ENCODE results near the gene WDR70.
"Not testable (repeated sequence)": the region's sequence is repeated elsewhere in the genome, so short reads cannot be mapped to it uniquely, and the experiment has no call there.

Gene WDR70

DNA sequence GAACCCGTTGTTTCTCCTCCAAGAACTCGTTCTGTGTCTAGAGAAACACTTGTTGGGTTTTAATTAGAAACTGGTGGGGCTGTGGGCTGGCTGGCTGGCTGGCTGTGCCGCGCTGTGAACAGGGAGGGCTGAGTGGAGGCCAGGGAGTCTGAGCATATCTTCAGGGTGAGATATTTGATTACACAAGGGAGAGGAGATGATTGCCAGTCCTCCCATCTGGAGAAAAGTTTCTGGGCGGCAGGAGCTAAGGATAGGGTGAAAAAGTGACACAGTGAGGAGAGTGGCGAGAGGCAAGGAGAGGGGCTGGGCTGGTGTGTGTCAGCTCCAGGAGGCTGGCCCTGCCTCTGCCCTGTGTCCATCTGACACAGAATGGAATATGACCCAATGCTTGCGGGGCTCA is 397.7 kb downstream of the WDR70 start:
- Histone ChIP-seq H3K9me3 (ENCODE audit: control insufficient read depth in 2 of 2, low read length in 2 of 2) (peaks cover 2% of the 10 kb centered on the region in 2 donors), H3K27ac (ENCODE audit: low read depth in 2 of 2, low read length in 2 of 2) (peak overlapping the region in 1 of 2 donors; percentile 5), H3K27me3 (ENCODE audit: control insufficient read depth in 2 of 2, insufficient read depth in 2 of 2, low read length in 2 of 2) (no peaks in the 10 kb centered on the region), H3K4me3 (ENCODE audit: low read length in 2 of 2) (no peak overlapping the region), H3K36me3 (ENCODE audit: control insufficient read depth in 2 of 2, insufficient read depth in 2 of 2, low read length in 2 of 2) (no peaks in the 10 kb centered on the region), H3K4me1 (ENCODE audit: control insufficient read depth in 2 of 2, insufficient read depth in 2 of 2, low read length in 2 of 2) (no peaks in the 10 kb centered on the region), H3K9ac (ENCODE audit: low read depth in 1 of 2, low read length in 2 of 2) (no peak overlapping the region)

DNA sequence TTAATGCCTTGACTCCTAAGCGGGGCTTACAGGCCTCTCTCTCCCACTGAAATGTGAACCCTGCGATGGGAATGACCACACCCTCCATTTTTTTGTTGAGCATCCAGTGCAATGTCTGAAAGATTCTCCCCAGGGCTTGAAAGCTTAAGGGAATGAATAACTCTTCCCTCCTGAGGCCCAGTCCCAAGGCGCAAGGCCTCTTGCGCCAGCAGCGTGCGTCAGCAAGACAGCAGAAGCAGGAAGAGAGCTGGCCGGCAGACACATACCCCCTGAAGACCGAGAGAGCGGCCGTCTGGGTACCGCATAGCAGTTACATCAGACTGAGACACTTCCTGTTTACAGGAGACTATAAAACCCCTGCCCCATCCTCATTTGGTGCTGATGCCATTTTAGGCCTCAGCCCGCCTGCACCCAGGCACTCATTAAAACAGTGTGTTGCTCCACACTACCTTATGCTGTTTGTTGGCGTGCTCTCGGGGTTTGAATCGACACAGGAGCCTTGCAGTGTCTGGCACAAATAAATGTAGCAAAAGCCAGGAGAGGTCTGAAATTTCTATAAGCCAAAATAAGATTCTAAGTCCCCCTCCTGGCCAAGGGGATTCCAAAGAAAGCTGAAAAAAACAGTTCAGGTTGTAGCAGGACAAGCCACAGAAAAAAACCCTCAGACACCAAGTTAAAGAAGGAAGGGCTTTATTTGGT is 398.5 kb downstream of the WDR70 start:
- Histone ChIP-seq H3K9me3 (ENCODE audit: control insufficient read depth in 2 of 2, low read length in 2 of 2) (peaks cover 2% of the 10 kb centered on the region in 2 donors), H3K4me1 (ENCODE audit: control insufficient read depth in 2 of 2, insufficient read depth in 2 of 2, low read length in 2 of 2) (no peaks in the 10 kb centered on the region), H3K4me3 (ENCODE audit: low read length in 2 of 2) (no peak overlapping the region), H3K27ac (ENCODE audit: low read depth in 2 of 2, low read length in 2 of 2) (peak overlapping the region in 1 of 2 donors; percentile 5), H3K36me3 (ENCODE audit: control insufficient read depth in 2 of 2, insufficient read depth in 2 of 2, low read length in 2 of 2) (no peaks in the 10 kb centered on the region), H3K27me3 (ENCODE audit: control insufficient read depth in 2 of 2, insufficient read depth in 2 of 2, low read length in 2 of 2) (no peaks in the 10 kb centered on the region), H3K9ac (ENCODE audit: low read depth in 1 of 2, low read length in 2 of 2) (no peak overlapping the region)

DNA sequence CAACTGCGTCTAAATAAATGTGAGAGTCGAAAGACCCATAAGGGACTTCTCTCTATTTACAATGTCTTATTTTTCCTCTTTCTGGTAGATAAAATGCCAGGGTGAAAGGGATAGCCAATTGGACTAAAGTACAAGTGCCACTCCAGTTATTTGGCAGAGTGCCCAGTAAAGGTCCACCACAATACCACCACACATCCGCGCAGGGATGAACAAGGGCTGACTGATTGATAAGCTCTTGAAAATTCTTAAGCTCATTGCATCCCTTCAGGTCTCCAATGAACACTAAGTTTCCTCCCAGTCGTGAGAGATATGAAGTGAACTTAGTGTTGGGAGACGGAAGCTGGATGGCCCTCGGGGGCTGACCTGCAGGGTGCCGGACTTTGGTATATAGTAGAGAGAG is 402.3 kb downstream of the WDR70 start:
- not testable (repeated sequence) for H3K4me3 ChIP-seq (ENCODE audit: low read length in 2 of 2); H3K36me3 ChIP-seq (ENCODE audit: control insufficient read depth in 2 of 2, insufficient read depth in 2 of 2, low read length in 2 of 2); H3K27ac ChIP-seq (ENCODE audit: low read depth in 2 of 2, low read length in 2 of 2); H3K9ac ChIP-seq (ENCODE audit: low read depth in 1 of 2, low read length in 2 of 2); H3K9me3 ChIP-seq (ENCODE audit: control insufficient read depth in 2 of 2, low read length in 2 of 2); H3K27me3 ChIP-seq (ENCODE audit: control insufficient read depth in 2 of 2, insufficient read depth in 2 of 2, low read length in 2 of 2); H3K4me1 ChIP-seq (ENCODE audit: control insufficient read depth in 2 of 2, insufficient read depth in 2 of 2, low read length in 2 of 2)

DNA sequence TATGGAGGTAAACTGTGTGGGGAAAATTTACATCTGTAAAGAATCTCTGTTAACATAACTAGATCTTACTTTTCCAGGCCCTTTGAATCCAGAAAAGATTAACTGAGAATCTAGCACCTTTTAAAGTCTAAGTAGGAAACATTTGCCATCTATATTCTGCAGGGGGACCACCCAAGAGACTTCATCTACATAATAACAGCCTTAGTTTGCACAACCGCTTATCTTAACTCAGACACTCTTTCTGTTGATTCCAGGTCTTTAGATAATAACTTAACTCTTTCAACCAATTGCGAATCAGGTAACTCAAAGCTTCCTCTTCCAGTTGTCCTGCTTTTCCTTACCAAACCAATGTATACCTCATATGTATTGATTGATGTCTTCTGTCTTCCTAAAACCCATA is 407.3 kb downstream of the WDR70 start:
- H3K4me3 ChIP-seq (ENCODE audit: low read length in 2 of 2) = no peak overlapping the region
- no peaks in the 10 kb centered on the region for H3K4me1 ChIP-seq (ENCODE audit: control insufficient read depth in 2 of 2, insufficient read depth in 2 of 2, low read length in 2 of 2)
- no peak overlapping the region for H3K9ac ChIP-seq (ENCODE audit: low read depth in 1 of 2, low read length in 2 of 2)
- no peaks in the 10 kb centered on the region for H3K9me3 ChIP-seq (ENCODE audit: control insufficient read depth in 2 of 2, low read length in 2 of 2)
- H3K27ac ChIP-seq (ENCODE audit: low read depth in 2 of 2, low read length in 2 of 2) = no peak overlapping the region
- H3K36me3 ChIP-seq (ENCODE audit: control insufficient read depth in 2 of 2, insufficient read depth in 2 of 2, low read length in 2 of 2) = no peaks in the 10 kb centered on the region
- no peaks in the 10 kb centered on the region for H3K27me3 ChIP-seq (ENCODE audit: control insufficient read depth in 2 of 2, insufficient read depth in 2 of 2, low read length in 2 of 2)

DNA sequence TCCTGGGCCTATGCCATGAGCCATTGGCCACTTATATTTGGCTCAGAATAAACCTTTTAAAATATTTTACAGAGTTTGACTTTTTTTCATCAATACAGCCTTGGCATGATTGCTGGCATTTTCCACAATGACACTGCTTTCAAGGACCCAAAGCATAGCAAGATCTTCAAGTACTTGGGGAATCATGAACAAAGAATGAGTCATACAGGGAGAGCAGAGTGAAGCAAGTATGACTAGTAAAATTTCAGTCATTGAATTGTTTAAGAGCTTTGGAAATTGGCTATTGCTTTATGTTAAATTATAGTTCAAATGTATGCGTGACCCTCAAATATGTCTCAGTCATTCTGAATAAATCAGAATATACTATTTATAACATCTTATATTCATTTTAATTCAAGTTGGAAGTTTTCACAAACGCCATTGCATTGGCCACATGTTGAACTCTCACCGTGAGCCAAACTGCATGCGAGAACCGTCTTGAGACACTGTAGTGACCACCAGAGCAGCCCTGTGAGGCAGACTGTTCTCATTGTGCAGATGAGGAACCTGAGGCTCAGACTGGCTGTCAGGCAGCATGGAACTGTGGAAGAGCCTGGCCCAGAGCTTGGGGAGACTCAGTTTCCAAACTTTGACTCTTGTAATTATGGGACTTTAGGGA is 407.9 kb downstream of the WDR70 start:
- H3K9ac ChIP-seq (ENCODE audit: low read depth in 1 of 2, low read length in 2 of 2) = no peak overlapping the region
- no peaks in the 10 kb centered on the region for H3K9me3 ChIP-seq (ENCODE audit: control insufficient read depth in 2 of 2, low read length in 2 of 2)
- no peak overlapping the region for H3K4me3 ChIP-seq (ENCODE audit: low read length in 2 of 2)
- H3K4me1 ChIP-seq (ENCODE audit: control insufficient read depth in 2 of 2, insufficient read depth in 2 of 2, low read length in 2 of 2) = no peaks in the 10 kb centered on the region
- no peaks in the 10 kb centered on the region for H3K27me3 ChIP-seq (ENCODE audit: control insufficient read depth in 2 of 2, insufficient read depth in 2 of 2, low read length in 2 of 2)
- H3K36me3 ChIP-seq (ENCODE audit: control insufficient read depth in 2 of 2, insufficient read depth in 2 of 2, low read length in 2 of 2) = no peaks in the 10 kb centered on the region
- H3K27ac ChIP-seq (ENCODE audit: low read depth in 2 of 2, low read length in 2 of 2) = no peak overlapping the region

DNA sequence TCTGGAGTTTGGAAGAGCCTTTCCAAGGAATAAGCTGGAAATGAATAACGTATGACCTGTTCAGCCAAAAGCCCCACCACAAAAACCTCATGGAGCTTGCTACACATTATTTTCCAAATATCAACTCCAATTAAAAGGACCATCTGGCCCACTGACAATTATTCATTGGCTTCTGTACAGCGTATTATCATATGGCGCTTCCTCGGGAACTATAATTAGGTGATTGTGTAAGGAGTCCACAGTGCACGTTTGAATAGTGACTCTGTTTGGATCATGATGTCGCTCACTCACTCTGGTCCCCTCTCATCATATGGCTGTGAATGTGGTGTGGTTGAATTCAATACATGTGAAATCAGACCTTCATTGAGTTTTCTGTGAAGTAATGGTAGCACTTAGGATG is 408.6 kb downstream of the WDR70 start:
- Histone ChIP-seq H3K27ac (ENCODE audit: low read depth in 2 of 2, low read length in 2 of 2) (no peak overlapping the region), H3K9me3 (ENCODE audit: control insufficient read depth in 2 of 2, low read length in 2 of 2) (peaks cover 0 to under 1% of the 10 kb centered on the region in 2 donors), H3K27me3 (ENCODE audit: control insufficient read depth in 2 of 2, insufficient read depth in 2 of 2, low read length in 2 of 2) (no peaks in the 10 kb centered on the region), H3K36me3 (ENCODE audit: control insufficient read depth in 2 of 2, insufficient read depth in 2 of 2, low read length in 2 of 2) (no peaks in the 10 kb centered on the region), H3K9ac (ENCODE audit: low read depth in 1 of 2, low read length in 2 of 2) (no peak overlapping the region), H3K4me1 (ENCODE audit: control insufficient read depth in 2 of 2, insufficient read depth in 2 of 2, low read length in 2 of 2) (no peaks in the 10 kb centered on the region), H3K4me3 (ENCODE audit: low read length in 2 of 2) (no peak overlapping the region)

DNA sequence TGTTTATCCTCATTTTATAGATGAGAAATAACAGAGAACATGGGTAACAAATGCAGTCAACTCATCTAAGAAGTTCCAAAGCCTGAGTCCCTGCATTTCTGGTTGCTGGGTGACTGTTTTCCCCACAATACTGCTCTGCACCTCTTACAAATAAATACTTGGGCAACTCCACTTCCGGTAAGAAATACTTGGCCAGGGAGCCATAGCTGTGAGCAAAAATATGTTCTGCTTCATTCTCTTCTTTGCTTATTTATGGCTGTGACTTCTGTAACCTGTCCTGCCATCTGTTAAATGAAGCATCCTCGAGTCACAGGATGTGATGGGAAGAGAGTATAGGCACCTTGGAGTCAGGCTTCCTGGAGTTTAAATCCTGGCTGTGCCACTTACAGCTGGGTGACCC is 410.9 kb downstream of the WDR70 start:
- Histone ChIP-seq H3K4me3 (ENCODE audit: low read length in 2 of 2) (no peak overlapping the region), H3K36me3 (ENCODE audit: control insufficient read depth in 2 of 2, insufficient read depth in 2 of 2, low read length in 2 of 2) (no peaks in the 10 kb centered on the region), H3K9ac (ENCODE audit: low read depth in 1 of 2, low read length in 2 of 2) (no peak overlapping the region), H3K9me3 (ENCODE audit: control insufficient read depth in 2 of 2, low read length in 2 of 2) (peaks cover 0 to 4% of the 10 kb centered on the region in 2 donors), H3K4me1 (ENCODE audit: control insufficient read depth in 2 of 2, insufficient read depth in 2 of 2, low read length in 2 of 2) (no peaks in the 10 kb centered on the region), H3K27ac (ENCODE audit: low read depth in 2 of 2, low read length in 2 of 2) (no peak overlapping the region), H3K27me3 (ENCODE audit: control insufficient read depth in 2 of 2, insufficient read depth in 2 of 2, low read length in 2 of 2) (no peaks in the 10 kb centered on the region)

DNA sequence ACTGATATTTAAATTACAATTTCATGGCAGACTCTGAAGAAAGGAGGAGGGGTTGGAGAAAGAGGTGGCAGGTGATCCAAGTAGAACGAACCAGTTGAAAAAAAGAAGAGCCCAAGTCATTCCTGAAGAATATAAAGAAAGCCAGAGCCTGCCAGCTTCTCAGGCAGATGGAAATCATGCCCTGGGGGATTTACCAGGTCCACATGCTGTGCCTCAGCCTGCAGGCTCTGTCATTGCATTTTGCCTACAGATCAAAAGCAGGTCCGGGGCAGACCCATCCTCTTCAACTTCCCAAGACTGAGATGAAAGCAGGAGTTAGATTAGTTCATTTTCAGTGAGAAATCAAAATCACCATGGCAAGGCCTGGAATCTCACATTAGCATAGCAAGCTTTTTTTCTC is 412.2 kb downstream of the WDR70 start:
- H3K27ac ChIP-seq (ENCODE audit: low read depth in 2 of 2, low read length in 2 of 2) = no peak overlapping the region
- H3K4me1 ChIP-seq (ENCODE audit: control insufficient read depth in 2 of 2, insufficient read depth in 2 of 2, low read length in 2 of 2) = no peaks in the 10 kb centered on the region
- no peak overlapping the region for H3K9ac ChIP-seq (ENCODE audit: low read depth in 1 of 2, low read length in 2 of 2)

DNA sequence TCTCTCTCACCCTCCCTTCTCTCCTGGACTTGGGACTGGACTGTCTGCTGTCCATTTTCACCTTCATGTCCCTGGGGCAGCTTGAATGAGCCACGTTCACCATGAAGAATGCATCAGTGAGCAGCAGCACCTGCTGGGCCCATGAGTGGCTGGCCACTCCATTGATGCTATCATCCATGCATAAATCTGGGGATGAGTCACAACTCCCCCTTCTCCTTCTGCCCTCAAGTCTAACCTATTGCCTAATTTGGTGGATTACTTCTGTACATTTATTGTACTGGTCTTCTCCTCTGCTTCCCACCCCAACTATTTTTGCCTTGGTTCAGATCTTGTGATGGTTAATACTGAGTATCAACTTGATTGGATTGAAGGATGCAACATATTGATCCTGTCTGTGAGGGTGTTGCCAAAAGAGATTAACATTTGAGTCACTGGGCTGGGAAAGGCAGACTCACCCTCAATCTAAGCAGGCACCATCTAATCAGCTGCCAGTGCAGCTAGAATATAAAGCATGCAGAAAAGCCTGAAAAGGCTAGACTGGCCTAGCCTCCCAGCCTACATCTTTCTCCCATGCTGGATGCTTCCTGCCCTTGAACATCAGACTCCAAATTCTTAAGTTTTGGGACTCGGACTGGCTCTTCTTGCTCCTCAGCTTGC is 414.0 kb downstream of the WDR70 start:
- H3K27ac ChIP-seq (ENCODE audit: low read depth in 2 of 2, low read length in 2 of 2) = no peak overlapping the region
- H3K36me3 ChIP-seq (ENCODE audit: control insufficient read depth in 2 of 2, insufficient read depth in 2 of 2, low read length in 2 of 2) = no peaks in the 10 kb centered on the region
- no peak overlapping the region for H3K9ac ChIP-seq (ENCODE audit: low read depth in 1 of 2, low read length in 2 of 2)
- H3K4me1 ChIP-seq (ENCODE audit: control insufficient read depth in 2 of 2, insufficient read depth in 2 of 2, low read length in 2 of 2) = no peaks in the 10 kb centered on the region
- no peaks in the 10 kb centered on the region for H3K27me3 ChIP-seq (ENCODE audit: control insufficient read depth in 2 of 2, insufficient read depth in 2 of 2, low read length in 2 of 2)
- peaks cover 0 to 4% of the 10 kb centered on the region in 2 donors for H3K9me3 ChIP-seq (ENCODE audit: control insufficient read depth in 2 of 2, low read length in 2 of 2)
- H3K4me3 ChIP-seq (ENCODE audit: low read length in 2 of 2) = no peak overlapping the region

More for the DNA sequence above, 412.2 kb downstream of the WDR70 start:
- H3K4me3 ChIP-seq (ENCODE audit: low read length in 2 of 2) = no peak overlapping the region
- H3K27me3 ChIP-seq (ENCODE audit: control insufficient read depth in 2 of 2, insufficient read depth in 2 of 2, low read length in 2 of 2) = no peaks in the 10 kb centered on the region
- no peaks in the 10 kb centered on the region for H3K36me3 ChIP-seq (ENCODE audit: control insufficient read depth in 2 of 2, insufficient read depth in 2 of 2, low read length in 2 of 2)
- H3K9me3 ChIP-seq (ENCODE audit: control insufficient read depth in 2 of 2, low read length in 2 of 2) = peaks cover 0 to 4% of the 10 kb centered on the region in 2 donors

DNA sequence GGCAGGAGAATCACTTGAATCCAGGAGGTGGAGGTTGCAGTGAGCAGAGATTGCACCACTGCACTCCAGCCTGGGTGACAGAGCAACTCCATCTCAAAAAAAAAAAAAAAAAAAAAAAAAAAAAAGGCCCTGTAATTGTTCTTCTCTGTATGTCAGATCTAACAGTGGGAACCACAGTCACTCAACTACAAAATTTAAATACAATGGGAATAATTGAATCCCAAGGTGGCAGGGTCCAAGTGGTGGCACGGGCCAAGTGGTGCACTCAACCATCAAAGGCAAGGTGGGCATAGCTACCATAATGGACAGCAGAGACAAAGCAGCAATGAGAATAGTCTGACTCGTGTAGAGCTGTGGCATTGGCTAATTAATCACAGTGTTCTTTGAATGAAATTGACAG is 416.2 kb downstream of the WDR70 start:
- H3K9ac ChIP-seq (ENCODE audit: low read depth in 1 of 2, low read length in 2 of 2); H3K9me3 ChIP-seq (ENCODE audit: control insufficient read depth in 2 of 2, low read length in 2 of 2); H3K27me3 ChIP-seq (ENCODE audit: control insufficient read depth in 2 of 2, insufficient read depth in 2 of 2, low read length in 2 of 2); H3K4me1 ChIP-seq (ENCODE audit: control insufficient read depth in 2 of 2, insufficient read depth in 2 of 2, low read length in 2 of 2); H3K27ac ChIP-seq (ENCODE audit: low read depth in 2 of 2, low read length in 2 of 2); H3K36me3 ChIP-seq (ENCODE audit: control insufficient read depth in 2 of 2, insufficient read depth in 2 of 2, low read length in 2 of 2); H3K4me3 ChIP-seq (ENCODE audit: low read length in 2 of 2): not testable (repeated sequence)

Data from mucosa of rectum (tissue), 2 donors.